Activated CD4-positive, alpha-beta T cell treated with anti-CD3 and anti-CD28 coated beads, Interleukin-2, Interleukin-6, amounts not matched to agents 100 ng/mL and 50 ng/mL, durations not matched to agents 16 hours and 8 hours (primary cell): Measurements from ENCODE around the gene CPEB3.
A peak's percentile ranks its signal among the peaks of the same experiment; 100 is the strongest.

Source experiments
- DNase-seq: peaks from one replicate; pipeline ENCODE4 v3.0.0-alpha.2; 2020

Gene CPEB3

DNA sequence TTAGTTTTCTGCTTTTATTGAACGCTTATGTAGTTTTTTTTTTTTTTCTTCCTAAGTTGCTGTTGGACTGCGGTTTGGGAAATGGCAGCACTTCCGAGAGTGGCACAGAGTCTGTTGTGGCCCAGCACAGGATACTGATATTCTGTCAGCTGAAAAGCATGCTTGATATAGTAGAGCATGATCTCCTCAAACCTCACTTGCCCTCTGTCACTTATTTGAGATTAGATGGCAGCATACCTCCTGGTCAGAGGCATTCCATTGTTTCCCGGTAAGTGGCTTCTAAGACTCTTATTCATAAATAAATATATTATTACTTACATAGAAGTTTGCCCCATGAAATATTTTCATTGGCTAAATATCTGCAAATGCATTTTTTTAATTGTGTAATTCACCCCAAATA lies 266.2 kb downstream of the CPEB3 start:
- DNase-seq = no peak

DNA sequence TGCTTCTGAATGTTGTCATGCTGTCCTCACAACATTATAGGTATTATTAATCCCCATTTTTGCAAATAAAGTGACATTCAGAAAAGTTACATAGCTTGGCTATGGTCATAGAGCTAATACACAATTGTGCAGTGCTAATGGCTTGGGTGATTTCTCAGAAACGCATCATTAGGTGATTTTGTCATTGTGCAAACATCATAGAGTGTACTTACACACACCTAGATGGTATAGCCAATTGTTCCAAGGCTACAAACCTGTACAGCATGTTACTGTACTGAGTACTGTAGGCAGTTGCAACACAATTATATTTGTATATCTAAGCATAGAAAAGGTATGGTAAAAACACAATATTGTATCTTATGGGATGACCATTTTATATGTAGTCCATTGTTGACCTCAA lies 276.3 kb downstream of the CPEB3 start:
- DNase-seq = no peak

DNA sequence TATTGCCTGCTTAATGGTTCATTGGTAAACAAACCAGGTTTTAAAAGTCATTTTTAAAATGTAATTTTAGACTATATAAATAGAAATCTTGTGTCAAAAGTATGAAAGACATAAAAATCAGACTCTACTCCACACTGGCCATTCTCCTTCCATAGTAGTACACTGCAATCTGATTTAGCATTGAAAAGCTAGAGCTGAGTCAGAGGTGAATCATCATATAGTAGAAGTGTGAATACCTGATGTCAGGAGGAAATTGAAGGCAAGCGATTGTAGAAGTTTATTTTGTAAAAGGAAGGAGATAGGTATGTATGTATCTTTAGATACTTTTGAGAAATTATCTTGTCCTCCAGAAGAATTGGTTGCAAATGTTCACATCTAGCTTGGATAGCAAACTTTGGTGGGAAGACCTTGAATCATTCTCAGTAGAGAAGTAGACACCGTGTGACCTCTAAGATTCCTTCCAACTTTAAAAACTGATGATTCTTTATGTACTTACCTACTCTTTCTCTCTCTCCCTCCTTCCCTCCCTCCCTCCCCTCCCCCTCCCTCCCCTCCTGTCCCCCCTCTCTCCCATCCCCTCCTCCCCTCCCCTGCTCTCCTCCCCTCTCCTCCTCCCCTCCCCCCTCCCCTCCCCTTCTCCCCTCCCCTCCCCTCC lies 279.2 kb downstream of the CPEB3 start:
- peak; percentile 60 for DNase-seq

DNA sequence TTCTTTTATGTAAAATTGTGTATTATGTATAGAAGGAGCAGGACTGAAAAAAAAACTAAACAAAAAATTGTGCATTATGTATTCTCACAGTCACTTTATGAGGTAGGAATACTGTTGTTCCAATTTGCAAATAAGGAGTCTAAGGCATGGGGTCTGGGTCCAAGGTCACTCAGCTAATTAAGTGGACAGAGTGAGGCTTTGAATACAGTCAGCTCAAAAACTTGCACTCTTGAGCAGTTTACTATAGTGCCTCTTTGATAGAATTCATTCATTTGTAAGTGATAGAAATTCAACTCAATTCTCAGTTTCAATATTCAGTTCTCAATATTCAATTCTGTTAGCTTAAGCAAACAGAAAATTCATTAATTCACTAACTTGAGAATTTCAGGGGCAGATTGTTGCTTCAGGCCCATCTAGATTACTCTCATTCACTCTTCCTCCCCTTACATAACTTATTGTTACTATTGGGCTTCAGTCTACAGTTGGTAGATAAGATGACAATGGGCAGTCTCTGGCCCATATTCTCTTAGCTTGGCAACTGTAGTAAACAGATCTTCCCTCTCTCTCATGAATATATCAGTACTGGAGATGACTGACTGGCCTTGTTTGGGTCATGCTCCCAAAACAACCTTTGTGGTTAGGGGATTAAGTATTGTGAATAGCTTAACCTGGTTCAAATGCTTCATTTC lies 280.7 kb downstream of the CPEB3 start:
- DNase-seq = no peak

DNA sequence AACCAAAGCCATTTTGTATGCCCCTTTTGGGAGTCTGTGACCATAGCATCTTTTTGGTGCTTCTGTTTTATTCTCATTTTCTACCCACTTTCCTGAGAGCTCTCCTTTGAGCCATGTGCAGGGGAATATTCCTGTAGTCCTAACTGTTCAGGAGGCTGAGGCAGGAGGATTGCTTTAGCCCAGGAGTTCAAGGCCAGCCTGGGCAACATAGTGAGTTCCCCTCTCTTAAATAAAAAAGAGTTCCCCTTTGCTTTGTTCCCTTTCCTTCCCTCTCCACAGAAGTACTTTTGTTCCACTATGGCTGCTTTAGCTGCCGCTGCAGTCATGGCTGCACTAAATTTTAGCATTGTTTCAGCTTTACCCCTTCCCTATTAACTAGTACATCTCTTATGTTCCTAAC lies 281.4 kb downstream of the CPEB3 start:
- no peak for DNase-seq

DNA sequence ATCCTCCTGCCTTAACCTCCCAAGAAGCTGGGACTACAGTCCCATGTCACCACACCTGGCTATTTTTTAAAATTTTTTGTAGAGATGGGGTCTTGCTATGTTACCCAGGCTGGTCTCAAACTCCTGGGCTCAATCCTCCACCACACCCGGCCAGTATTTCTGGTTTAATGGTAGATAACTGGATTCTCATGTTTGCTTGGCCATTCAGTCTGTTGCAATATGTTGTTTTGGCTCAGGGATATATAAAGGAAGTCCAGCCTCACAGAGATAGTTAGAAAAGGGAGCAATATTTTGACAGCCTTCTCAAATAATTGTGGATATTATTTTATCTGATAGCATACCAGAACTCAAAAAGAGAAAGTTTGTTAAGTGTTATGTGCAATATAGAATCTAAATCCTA lies 284.9 kb downstream of the CPEB3 start:
- no peak for DNase-seq

DNA sequence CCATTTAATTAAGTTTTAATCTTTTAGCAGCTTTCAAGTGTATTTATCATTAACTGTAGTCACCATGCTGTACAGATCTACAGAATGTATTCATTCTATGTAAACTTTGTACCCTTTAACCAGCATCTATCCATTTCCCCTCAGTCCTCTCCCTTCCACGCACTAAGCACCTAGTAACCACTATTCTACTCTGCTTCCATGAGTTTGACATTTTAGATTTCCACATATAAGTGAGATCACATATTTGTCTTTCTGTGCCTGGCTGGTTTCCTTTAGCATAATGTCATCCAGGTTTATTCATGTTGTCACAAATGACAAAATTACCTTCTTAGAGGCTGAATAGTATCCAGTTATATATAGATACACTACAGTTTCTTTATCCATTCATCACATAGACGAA lies 287.6 kb downstream of the CPEB3 start:
- DNase-seq = no peak

DNA sequence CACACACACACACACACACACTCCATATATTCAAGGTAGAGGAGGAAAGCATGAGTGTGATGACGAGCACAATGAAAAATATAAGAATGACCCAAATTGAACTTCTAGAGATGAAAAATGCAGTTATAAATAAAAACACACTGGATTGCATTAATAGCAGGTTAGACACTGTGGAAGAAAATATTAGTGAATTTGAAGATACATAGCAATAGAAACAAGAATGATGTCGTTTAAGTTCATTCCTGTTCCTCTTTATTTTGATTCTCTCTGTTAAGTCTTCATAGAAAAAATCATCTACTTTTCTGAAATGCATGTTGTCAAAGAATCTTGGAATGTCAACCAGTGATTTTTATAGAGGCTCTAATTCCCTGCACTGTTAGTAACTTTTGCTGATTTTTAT lies 288.9 kb downstream of the CPEB3 start:
- DNase-seq = no peak

DNA sequence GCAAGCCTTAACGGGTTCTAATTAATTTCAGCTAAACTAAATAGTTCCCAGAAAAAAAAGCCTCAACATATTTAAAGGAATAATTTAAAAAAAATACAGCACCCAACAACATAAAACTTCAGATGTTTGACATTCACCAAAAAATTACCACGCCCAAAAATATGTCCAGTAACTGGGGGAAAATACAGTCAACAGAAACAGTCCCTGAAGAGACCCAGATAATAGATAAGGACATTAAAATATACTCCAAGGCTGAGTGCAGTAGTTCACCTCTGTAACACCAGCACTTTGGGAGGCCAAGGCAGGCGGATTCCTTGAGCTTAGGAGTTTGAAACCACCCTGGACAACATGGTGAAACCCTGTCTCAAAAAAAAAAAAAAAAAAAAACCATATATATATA lies 289.3 kb downstream of the CPEB3 start:
- DNase-seq = no peak
